Omental fat pad (tissue), 4 donors: ENCODE data around the gene TUSC2. TPM values are rescaled to one million over a fixed set of nuclear protein-coding genes. Genes with fewer than 3 reads are reported as not detected.
A peak's percentile ranks its signal among the peaks of the same experiment; 100 is the strongest.

ENCODE experiments used
- ATAC-seq: fragments of 150-250 bp; one replicate; pipeline ENCODE4 v1.9.1; 2016; ENCODE audit warnings: mild to moderate bottlenecking, moderate library complexity; ENCODE audit not compliant: low FRiP score
- DNase-seq: peaks from one replicate; pipeline ENCODE4 v3.0.0-alpha.2; 2019; ENCODE audit warnings: low spot score
- CTCF ChIP-seq, 3 donors: fragments of 450-650 bp; IDR thresholded peaks; one replicate each; pipeline ENCODE4 v1.5.1; 2016 to 2017; ENCODE audit warnings: antibody characterized with exemption in 3 of 3, mild to moderate bottlenecking in 3 of 3, moderate library complexity in 2 of 3
- total RNA-seq, 4 donors: library from RNA; depleted of rRNA; stranded (reverse); fragments of >200 nt; gene quantifications; one replicate each; pipeline ENCODE4 v1.1.0, GENCODE V29; 2016

TUSC2 gene
- total RNA-seq, 4 donors from 2014 or later: 13.7 to 28.8 (median 22.8) TPM

GRCh38 chr3:50326182-50326541, 1.9 kb downstream of the TUSC2 start:
- ATAC-seq (no peak), DNase-seq (no peak)
- no peak for TF ChIP-seq CTCF (IDR thresholded peaks at IDR 0.05)

- no peak for DNase-seq
- ATAC-seq: no peak
- TF ChIP-seq CTCF (IDR thresholded peaks at IDR 0.05): no peak
These were observed 2.4 kb downstream of the TUSC2 start for GRCh38 chr3:50325497-50326181.

GRCh38 chr3:50325113-50325480, 2.9 kb downstream of the TUSC2 start:
- ATAC-seq: no peak

GRCh38 chr3:50324351-50325112, 3.5 kb downstream of the TUSC2 start:
- TF ChIP-seq CTCF (IDR thresholded peaks at IDR 0.05): peak in 2 of 3 donors; percentile 79 to 84
- ATAC-seq (no peak), DNase-seq (peak; percentile 77)

More at GRCh38 chr3:50325113-50325480, 2.9 kb downstream of the TUSC2 start:
- DNase-seq: no peak
- TF ChIP-seq CTCF (IDR thresholded peaks at IDR 0.05): no peak

GRCh38 chr3:50323614-50324199, 4.3 kb downstream of the TUSC2 start:
- no peak for TF ChIP-seq CTCF (IDR thresholded peaks at IDR 0.05)
- ATAC-seq (no peak), DNase-seq (no peak)

- DNase-seq (no peak), ATAC-seq (no peak)
- TF ChIP-seq CTCF (IDR thresholded peaks at IDR 0.05): no peak
These were observed 4.9 kb downstream of the TUSC2 start for GRCh38 chr3:50323092-50323600.
